Mesenteric fat pad (tissue), 1 donor: ENCODE results near the gene C6orf89. TPM values are rescaled to one million over a fixed set of nuclear protein-coding genes. Genes with fewer than 3 reads are reported as not detected.
A peak's percentile ranks its signal among the peaks of the same experiment; 100 is the strongest.

Experiments
- DNase-seq: peaks from one replicate; pipeline ENCODE4 v3.0.0-alpha.2; 2020; ENCODE audit warnings: low spot score
- long read RNA-seq: library from polyadenylated mRNA; unstranded; transcript quantifications from one replicate; pipeline ENCODE4 v2.0.0, GENCODE V29; 2020
- total RNA-seq: library from RNA; stranded (reverse); fragmentation: NEBNext Ultra II Directional; extraction: Animal tissue kit (Norgen Biotek cat#: 25700); gene quantifications from one replicate; pipeline ENCODE4 v1.2.1, GENCODE V29; 2021
- donor health status: DM: yes; HTN: yes; CAD: no.

Gene C6orf89, protein sequence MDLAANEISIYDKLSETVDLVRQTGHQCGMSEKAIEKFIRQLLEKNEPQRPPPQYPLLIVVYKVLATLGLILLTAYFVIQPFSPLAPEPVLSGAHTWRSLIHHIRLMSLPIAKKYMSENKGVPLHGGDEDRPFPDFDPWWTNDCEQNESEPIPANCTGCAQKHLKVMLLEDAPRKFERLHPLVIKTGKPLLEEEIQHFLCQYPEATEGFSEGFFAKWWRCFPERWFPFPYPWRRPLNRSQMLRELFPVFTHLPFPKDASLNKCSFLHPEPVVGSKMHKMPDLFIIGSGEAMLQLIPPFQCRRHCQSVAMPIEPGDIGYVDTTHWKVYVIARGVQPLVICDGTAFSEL
- 61.6 TPM for total RNA-seq
- long read RNA-seq, full-length matches to known transcripts = 76 of 108 reads
- long read RNA-seq, partial matches to known transcripts = 11 of 108 reads
- long read RNA-seq, other reads (novel, unspliced or antisense) = 21 of 108 reads

DNA sequence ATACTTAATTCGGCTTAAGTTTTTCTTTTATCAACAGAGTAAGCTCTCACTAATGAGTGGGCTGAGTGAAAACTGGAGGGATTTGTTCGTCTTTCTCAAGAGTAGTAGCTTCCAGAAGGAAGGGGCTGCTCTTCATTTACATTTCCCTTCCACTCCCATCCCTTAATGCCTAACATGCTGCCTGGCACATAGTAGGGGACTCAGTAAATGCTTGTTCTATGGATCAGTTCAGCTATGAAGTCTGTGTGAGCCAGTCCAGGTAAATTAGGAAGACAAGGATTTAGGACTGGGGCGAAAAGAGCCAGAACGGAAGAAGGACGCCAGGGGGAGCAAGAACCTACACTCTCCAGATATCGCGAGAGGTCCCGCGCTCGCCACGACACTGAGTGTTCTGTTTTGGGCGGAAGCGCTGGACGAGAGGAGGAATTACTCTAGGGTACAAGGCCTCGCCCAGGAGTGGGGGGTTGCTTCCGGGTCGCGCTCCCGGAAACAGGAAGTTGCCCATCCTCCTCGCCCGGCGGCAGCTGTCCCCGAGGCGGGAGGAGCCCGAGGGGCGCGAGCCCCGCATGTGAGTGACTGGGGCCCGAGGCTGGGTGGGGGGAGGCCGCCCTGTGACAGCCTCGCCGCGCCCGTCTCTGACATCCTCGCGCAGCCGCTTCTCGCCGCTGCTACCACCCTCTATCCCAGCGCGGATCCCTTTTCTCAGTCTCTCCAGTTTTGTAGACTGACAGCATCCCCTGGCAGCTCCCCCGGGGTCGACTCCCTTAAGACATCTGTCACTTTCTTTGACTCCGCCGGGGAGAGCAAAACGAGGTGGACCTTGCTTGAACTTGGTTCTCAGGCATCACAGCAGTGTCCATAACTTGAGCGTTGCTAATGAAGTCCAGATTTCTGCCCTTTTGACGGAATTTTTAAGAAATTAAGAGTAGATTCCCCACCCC is at the start of gene C6orf89:
Gene C6orf89 (plus strand): TSS at position 492 of the 941 bp plus-strand sequence. CDS start 13,493 bp downstream, outside the sequence.
- DNase-seq = peak; percentile 99

- no peak for DNase-seq
Measured at GRCh38 chr6:36836111-36837021, 49.4 kb upstream of the C6orf89 start.

DNA sequence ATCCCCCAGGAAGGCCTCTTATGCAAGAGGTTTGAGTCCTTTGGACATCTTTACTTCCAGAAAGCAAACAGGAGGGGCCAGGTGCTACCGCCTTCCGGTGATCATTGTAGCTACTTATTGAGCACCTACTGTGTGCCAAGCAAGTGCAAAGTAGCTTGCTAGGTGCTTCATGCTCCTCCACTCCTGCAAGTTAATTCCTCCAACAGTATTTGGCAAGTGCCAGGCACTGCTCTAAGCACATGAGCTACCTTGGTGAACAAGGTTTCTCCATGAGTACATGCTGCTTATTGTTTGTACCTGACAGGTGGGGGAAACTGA is 48.8 kb upstream of the C6orf89 start:
- DNase-seq = no peak

GRCh38 chr6:36837686-36838085 is 48.1 kb upstream of the C6orf89 start:
- DNase-seq = no peak

GRCh38 chr6:36838896-36839748 is 46.6 kb upstream of the C6orf89 start, which contains the start of gene CPNE5:
Gene CPNE5, minus strand, starts transcription at chr6:36839444. Its CDS starts 67 bp downstream, at chr6:36839377.
- DNase-seq = no peak

DNA sequence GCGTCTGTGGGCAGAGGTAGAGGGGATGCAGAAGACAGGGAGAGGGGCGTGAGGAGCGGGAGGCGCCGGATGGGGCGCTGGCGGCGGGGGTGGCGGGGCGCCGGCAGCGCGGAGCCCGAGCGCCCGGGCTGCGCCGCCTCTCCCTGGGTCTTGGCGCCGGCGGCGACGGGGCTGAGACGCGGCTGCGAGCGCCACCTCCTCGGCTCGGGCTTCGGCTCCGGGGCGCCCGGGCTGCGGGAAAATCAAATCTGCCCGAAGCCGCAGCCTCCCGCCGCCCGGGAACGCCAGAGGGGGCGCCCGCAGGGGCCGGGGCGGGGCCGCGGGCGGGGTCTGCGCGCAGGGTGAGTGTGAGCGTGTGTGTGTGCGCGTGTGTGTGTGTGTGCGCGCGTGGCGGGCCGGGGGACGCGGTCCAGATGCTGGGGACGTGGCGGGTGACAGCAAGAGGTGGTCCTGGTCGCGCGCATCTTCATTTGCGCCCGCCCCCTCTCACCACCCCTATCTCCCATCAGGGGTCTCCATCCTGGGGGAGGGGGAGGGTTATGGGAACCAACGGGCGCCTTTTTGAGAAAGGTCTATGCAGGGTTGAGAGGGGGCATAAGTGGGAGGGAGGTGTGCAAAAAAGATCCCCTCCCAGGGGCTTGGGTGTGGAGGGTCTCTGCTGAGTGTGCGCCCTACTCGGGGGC is 45.9 kb upstream of the C6orf89 start:
- DNase-seq = no peak

- DNase-seq = no peak
Measured at GRCh38 chr6:36840432-36841403, 45.0 kb upstream of the C6orf89 start.

GRCh38 chr6:36841756-36842155 is 44.0 kb upstream of the C6orf89 start:
- DNase-seq = no peak

DNA sequence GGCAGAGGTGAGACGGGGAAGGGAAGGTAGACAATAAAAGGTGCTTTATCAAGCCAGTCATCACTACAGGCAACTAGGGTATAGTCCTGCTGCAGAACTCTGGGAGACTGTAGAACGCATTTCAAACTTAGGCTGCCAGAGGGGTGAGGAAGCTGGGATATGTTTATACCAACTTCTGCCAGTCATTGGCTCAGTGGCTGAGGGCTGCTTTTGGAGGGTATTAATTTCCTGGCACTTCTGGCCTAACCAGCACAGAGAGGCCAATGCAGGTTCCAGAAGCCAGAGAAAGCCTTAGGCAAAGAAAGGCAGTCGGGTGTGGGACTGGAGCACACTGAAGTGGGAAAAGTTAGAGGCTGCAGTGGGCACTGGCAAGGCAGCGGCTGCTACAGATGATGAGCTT is 42.6 kb upstream of the C6orf89 start:
- no peak for DNase-seq

DNA sequence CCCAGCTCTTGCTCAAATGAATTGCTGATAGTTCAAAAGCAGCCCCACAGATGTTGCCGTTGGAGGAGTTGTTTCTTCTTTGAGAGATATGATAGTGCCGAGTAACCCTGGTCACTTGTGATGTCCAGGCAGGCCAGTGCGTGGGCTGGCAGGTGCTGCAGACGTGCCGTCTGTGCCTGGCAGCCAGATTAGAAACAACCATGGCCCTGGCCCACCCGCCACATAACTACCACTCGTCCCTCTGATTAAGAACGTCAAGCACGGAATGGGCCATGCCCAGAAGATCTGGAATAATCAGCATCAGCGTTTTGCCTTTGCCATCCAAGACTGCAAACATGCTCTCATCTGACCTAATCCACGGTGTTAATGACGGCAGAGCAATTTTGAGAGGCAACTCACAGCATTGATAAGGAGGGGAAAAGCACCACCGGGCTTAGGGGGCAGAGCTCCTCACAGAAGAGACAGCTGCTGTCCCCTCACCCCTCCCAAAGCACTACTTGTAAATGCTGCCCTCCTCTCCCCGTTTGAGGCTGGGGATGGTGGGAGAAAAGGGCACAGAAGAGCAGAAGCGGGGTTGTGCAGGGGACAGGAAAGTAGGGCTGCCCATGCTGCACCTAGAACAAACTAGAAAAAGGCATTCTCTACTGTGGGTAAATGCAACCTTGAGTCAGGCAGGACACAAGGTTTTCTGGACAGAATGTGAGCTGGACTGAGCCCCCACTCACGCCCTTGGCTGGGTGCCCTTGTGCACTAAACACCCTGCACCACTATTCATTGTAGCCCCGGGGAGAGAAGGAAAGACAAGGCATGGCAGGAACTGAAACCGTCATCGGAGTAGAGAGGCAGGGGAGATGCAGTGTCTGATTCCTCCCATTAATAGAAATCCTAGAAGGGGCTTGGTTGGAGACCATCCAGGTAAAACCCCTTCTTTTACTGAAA is 41.3 kb upstream of the C6orf89 start:
- no peak for DNase-seq

- no peak for DNase-seq
Measured at GRCh38 chr6:36845233-36845632, 40.5 kb upstream of the C6orf89 start.

DNA sequence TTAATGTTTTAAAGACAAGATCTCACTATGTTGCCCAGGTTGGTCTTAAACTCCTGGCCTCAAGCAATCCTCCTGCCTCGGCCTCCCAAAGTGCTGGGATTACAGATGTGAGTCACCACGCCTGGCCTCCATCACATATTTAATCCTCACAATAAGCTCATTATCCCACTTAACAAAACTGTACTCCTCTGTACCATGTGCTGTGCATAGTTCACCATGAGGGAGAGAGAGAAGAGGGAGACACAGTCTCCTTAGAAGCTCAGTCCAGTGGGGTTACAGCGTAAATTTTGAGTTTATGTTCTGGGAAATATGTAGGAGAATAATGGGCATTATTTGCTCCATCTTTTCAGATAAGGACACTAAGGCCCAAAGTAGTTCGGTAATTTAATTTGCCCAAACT is 38.6 kb upstream of the C6orf89 start:
- DNase-seq = no peak

- no peak for DNase-seq
Measured at GRCh38 chr6:36847991-36848390, 37.8 kb upstream of the C6orf89 start.

DNA sequence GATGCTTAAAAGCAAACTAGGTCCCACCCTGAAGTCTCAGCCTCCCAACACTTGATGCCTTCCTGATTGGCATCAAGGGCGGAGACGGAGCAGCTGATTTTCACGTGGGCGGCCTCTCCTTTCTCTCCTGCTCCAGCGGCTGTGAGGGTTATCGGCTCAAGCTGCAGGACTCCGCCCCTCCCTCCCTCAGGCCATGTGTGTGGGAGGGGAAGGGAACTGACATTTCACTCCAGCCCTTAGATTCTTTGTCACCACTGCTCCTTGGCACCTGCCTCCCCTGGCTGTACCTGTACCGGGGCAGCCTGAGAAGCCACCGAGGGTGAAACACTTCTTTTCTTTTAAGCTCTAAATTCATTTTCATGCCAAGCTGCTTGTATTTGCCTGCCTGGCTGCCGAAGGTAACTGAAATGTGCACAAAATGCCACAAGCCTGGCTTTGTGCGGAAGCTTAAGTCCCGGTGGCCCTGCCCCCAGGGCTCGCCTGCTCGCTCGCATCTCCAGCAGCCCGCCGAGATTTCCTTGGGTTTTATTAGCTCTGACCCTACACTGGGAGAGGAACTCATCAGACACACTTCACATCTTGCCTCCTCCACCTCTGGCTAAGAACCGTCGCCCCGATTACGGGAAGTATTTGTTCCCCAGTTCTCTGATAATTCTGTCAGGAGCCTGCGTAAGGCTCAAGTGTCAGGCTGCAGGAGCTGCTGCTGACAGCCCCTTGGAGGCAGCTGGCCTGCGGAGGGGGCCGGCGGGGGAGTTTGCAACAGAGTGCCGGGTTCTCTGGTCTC is 36.9 kb upstream of the C6orf89 start:
- DNase-seq = no peak

DNA sequence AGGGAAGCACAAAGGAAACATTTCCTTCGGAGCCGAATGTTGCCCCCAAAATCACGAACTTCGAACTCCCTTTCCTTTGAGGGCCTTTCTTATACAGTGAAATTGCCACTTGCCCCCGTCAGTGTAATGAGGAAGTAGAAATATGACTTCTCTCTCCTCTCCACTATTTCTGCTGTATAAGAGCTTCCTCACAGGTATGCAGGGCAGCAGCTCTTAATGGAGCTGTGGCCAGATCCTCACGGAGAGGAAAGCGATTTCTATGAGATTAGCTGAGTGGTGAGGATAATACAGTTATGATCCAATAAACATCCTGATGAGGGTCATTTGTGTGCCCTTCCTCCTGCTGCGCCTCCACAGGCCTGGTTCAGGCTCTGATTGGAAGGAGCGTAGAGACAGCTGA is 35.7 kb upstream of the C6orf89 start:
- no peak for DNase-seq

DNA sequence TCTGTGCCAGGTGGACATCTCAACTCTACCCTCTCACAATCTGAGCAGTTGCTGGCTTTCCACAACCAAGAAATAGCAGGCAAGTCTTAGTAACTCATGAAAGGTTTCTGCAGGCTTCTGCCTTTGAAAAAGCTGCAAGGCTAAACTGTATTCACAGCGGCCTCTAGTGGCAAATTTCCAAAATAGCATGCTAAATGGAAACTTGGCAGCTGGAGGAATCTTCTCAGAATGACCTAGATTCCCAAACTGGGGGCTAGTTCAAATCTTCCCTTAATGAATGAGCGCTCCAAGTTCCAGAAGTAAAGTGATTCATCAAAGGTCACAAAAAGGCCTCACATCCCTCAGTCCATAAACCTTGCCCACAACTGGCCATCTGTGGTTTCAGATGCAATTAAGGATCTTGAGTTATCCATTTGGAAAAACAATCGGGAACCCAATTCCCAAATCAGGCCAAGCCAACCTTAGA is 34.6 kb upstream of the C6orf89 start:
- no peak for DNase-seq
